ENCODE results near the gene EDN3. TPM values are rescaled to one million over a fixed set of nuclear protein-coding genes. Genes with fewer than 3 reads are reported as not detected.

EDN3 gene
- total RNA-seq, 1 experiment from 2014 or later = not detected

DNA sequence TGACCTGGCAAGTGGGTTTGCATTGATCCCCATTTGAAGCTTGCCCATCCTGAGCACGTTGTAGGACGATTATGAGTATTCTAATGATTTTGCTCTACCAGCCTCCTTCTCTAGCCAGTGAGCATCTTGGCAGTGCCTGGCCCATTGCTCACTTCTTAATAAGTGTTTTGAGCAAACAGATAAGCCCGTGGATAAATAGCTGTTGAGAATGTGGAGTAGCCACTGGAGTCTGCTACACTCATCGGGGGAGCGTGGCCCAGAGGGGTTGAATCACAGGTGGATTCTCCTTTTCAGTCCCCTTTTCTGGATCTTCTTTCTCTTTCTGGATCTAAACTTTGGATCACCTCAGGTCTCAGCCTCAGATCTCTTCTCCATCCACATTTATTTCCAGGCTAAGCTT lies 15.9 kb upstream of the EDN3 start:
- no peaks in the 10 kb centered on the region for H3K79me2 ChIP-seq (ENCODE audit: insufficient read depth, low read length)
- no peak overlapping the region for H3K9ac ChIP-seq (ENCODE audit: low read length)
- BruUV-seq (replicated peaks) = no TSS peak
- no peak overlapping the region for H2AFZ ChIP-seq (ENCODE audit: low read depth, low read length, poor library complexity, severe bottlenecking)
- no peak for TF ChIP-seq CEBPB (IDR thresholded peaks at IDR 0.05; ENCODE audit: low read depth)
- TF ChIP-seq POLR2A (IDR thresholded peaks at IDR 0.05; ENCODE audit: borderline replicate concordance, extremely low read depth, insufficient read depth, insufficient read length) = no peak
- no peak for TF ChIP-seq EZH2 (IDR thresholded peaks at IDR 0.05)
- TF ChIP-seq SP1 (IDR thresholded peaks at IDR 0.05; ENCODE audit: low read depth) = no peak
- no peak for TF ChIP-seq POLR2AphosphoS5 (IDR thresholded peaks at IDR 0.05; ENCODE audit: low read depth, low read length)
- TF ChIP-seq ELF1 (IDR thresholded peaks at IDR 0.05; ENCODE audit: borderline replicate concordance, low read depth) = no peak
- no peak for TF ChIP-seq EZH2phosphoT487 (IDR thresholded peaks at IDR 0.05; ENCODE audit: borderline replicate concordance)
- no peak for TF ChIP-seq CTCF (IDR thresholded peaks at IDR 0.05 in 2 of 3, conservative IDR thresholded peaks at IDR 0.05 in 1 of 3; ENCODE audit: borderline replicate concordance in 1 of 3, insufficient read depth in 1 of 3, low read depth in 2 of 3, low read length in 2 of 3)
- no peak for TF ChIP-seq ATF3 (IDR thresholded peaks at IDR 0.05)
- TF ChIP-seq, protein P1, sequence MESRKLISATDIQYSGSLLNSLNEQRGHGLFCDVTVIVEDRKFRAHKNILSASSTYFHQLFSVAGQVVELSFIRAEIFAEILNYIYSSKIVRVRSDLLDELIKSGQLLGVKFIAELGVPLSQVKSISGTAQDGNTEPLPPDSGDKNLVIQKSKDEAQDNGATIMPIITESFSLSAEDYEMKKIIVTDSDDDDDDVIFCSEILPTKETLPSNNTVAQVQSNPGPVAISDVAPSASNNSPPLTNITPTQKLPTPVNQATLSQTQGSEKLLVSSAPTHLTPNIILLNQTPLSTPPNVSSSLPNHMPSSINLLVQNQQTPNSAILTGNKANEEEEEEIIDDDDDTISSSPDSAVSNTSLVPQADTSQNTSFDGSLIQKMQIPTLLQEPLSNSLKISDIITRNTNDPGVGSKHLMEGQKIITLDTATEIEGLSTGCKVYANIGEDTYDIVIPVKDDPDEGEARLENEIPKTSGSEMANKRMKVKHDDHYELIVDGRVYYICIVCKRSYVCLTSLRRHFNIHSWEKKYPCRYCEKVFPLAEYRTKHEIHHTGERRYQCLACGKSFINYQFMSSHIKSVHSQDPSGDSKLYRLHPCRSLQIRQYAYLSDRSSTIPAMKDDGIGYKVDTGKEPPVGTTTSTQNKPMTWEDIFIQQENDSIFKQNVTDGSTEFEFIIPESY (IDR thresholded peaks at IDR 0.05; ENCODE audit: extremely low read depth, insufficient replicate concordance, low read length) = no peak
- ATAC-seq = no peak
- peaks cover 34% of the 10 kb centered on the region for H3K27me3 ChIP-seq (ENCODE audit: insufficient read depth, low read length)
- DNase-seq (ENCODE audit: low read depth, low spot score) = no peak
- RAD21 ChIA-PET (ENCODE audit: low non-redundant PET in 1 of 2, low total read pairs in 2 of 2, uncharacterized antibody in 2 of 2, unreplicated experiment in 2 of 2) = no interaction called here
- no peak overlapping the region for H3K4me2 ChIP-seq (ENCODE audit: low read length)
- POLR2A ChIA-PET = no interaction called here
- H3K9me2 ChIP-seq (ENCODE audit: insufficient read depth) = no peaks in the 10 kb centered on the region
- no peaks in the 10 kb centered on the region for H4K20me1 ChIP-seq (ENCODE audit: insufficient read depth)
- no peak overlapping the region for H3K27ac ChIP-seq (ENCODE audit: low read depth, low read length)
- no peak overlapping the region for H3K4me3 ChIP-seq (replicated peaks in 1 of 2; ENCODE audit: low read depth in 1 of 2, low read length in 2 of 2)
- H3K36me3 ChIP-seq (ENCODE audit: control insufficient read depth in 1 of 2, insufficient read depth in 2 of 2, low read length in 2 of 2) = no peaks in the 10 kb centered on the region
- no peaks in the 10 kb centered on the region for H3K4me1 ChIP-seq (ENCODE audit: control insufficient read depth in 1 of 2, insufficient read depth in 2 of 2, low read length in 2 of 2)
- CTCF ChIA-PET = no interaction called here
- H3K9me3 ChIP-seq (ENCODE audit: control insufficient read depth in 1 of 2, insufficient read depth in 1 of 2, low read depth in 1 of 2, low read length in 2 of 2) = no peaks in the 10 kb centered on the region
- intact Hi-C loops (cut with micrococcal nuclease) = no loop called here

Measured in HCT116 (cell line).